GM18868 (cell line): ENCODE results near the gene ERCC3.

Source experiments
- ATAC-seq: cut with Tn5 transposase; IDR thresholded peaks from one replicate; pipeline ENCODE4 v1.9.1; 2021; ENCODE audit warnings: mild to moderate bottlenecking, moderate library complexity; ENCODE audit not compliant: unreplicated experiment

Gene ERCC3

DNA sequence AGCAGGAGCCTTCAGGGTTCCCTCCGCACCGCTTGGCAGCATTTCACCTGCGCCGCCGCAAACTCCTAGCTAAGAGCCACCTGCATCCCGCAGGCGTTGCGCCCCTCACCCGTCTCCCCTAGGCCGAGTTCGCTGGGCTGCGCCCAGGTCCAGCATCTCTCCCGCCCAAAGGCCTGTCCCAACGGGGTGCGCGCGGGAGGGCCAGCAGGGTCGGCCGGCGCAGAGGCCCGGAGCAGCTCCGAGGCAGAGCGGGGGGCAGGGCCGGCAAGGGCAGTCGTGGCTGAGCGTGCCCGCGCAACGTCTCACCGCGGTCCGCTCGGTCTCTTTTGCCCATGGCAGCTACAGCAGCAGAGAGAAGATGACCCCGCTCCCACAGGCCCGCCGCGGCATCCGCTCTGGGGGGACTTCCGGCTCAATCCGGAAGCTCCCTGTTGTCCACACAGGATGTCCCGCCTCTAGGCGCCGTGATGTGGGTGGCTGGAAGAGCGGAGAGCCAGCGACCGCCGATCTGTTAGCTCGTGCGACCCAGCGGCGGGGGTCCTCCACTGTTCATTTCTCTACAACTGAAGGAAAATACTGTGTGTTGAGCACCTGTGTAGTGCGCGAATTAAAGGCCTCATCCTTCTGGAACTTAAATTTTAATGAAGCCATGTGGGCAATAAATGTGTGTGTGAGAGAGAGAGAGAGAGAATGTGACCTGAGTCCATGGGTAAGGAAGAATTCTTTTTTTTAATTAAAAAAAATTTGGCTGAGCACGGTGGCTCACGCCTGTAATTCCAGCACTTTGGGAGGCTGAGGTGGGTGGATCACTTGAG lies at the start of gene ERCC3:
TSS of gene ERCC3 (minus strand) at position 397 of the 815 bp plus-strand sequence. CDS start at position 334, 63 bp downstream.
- ATAC-seq, result peak; percentile 100

DNA sequence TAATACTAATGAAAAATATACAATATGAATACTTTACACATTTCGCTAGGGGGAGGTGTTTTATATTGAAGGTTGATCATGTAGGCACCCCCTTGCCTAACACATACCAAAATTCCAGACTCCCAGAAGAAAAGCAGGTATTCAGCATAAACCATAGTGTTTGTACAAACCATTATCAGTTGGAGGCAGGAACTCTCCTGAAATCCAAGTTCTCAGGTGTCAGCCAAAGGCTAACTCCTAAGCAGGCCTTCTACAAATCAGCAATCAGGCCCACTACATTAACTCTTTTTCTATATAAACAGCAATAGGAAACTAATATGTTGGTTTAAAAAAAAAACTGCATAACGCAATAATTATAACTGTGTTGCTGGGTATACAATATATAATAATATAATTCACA lies 49.3 kb upstream of the ERCC3 start:
- ATAC-seq, result no peak

DNA sequence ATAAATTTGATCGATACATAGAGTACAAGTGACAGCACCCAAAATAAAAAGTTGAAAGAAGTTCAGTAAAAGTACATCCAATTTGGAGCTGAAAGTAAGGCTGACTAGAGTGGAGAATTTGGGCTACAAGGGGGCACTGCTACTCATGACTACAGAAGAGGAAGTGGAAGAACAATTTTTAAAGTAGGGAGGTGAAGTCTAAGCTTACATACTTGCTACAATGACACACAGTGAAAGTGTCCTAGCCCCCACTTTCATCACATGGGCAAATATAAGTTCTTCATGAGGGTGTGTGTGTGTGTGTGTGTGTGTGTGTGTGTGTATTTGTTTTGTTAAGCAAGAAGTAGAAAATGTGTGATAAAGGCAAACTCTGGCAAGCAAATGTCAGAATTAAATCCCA lies 48.2 kb upstream of the ERCC3 start:
- ATAC-seq, result peak; percentile 99

DNA sequence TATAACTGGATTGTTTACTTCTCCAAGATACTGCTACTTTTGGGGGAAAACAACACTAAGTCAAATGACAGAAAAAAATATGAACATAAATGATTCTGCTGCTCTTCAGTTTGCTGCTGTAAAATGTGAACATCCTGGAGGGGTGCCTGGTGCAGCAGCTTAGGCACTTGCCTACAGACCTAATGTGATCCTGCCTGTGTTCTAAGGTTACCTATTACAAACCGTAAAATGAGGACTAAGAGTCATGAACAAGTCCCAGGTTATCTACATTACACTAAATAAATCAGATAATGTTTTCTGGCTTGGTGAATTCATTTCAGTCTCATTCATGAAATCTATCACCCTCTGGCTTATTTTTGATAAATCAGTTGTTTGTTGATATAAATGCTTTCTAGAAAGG lies 38.4 kb upstream of the ERCC3 start:
- ATAC-seq, result no peak

DNA sequence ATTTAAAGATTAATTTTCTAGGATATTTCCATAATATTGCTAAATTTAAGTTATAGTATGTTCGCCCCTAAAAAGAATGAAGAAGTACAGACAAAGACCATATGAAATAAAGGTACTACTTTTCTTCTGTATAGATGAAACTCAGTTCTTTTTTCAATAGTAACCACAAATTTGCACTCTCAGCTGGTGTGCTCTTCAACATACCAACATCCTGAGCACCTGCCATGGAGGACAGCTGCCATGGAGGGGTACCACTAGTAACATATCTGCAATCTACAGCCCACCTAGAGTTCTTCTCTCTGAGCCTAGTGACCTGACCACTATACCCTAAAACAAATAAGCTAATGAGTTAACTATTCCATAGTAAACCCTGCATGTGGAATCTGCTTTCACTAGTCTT lies 36.8 kb upstream of the ERCC3 start:
- ATAC-seq, result no peak

DNA sequence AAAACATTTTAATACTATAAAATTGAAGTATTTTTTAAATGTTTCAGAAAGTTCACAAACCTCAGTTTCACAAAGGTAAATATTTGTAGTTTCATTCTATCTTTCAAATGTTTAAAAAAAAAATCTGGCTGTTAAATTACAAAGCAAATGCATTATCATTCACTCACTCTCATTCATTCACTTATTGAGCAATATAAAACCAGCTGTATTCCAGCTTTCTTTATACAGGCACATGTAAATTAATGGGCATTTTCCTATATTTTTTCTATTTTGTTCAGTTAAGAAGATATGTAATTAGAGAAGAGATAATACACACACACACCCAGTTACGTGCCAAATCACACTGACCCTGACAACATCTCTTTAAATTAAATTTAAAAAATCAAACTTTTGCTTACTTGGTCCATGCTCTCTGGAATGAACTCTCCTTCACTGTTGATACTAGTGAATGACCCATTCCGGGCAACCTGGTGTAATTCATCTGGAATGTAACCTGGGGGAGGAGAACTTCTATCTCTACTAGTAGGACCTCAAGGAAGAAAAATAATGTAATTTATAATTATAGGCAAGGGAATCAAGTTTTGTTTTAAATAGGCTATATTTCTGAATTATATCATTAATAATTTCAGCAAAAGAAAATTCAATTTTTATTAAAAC lies 32.5 kb upstream of the ERCC3 start:
- ATAC-seq, result no peak

DNA sequence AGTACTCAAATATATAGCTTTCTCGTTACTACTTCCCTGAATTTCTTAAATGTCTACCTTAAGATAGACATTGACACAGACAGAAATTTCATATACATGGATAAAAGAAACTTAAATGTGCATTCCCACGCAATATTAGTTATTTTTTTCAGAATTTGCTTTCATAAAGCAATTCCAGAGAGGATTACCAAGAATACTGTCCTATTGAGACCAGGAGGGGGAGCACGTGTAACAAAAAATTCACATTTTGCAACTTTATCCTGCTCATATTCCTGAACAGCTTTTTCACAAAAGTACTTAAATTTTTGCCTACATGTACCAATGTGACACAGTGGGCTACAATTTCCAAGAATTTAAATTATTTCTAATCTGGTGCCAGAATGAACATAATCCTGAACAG lies 30.7 kb upstream of the ERCC3 start:
- ATAC-seq, result no peak

DNA sequence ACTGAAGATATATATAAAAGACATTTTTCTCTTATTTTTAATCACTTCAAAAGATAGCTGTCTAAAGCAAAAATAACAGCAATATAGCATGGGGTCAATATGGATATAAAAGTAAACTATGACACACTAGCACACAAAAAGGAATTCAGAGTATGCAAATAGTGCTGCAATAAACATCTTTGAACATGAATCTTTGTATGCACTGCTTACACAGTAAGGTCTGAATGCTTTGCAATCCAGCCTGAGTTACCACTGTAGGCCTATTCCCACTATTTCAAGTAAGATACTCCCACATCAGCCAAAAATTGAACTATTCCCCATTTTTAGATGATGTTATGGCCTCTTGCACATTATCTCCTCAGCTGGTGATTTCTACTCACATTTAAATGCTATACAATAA lies 27.4 kb upstream of the ERCC3 start:
- no peak for ATAC-seq

DNA sequence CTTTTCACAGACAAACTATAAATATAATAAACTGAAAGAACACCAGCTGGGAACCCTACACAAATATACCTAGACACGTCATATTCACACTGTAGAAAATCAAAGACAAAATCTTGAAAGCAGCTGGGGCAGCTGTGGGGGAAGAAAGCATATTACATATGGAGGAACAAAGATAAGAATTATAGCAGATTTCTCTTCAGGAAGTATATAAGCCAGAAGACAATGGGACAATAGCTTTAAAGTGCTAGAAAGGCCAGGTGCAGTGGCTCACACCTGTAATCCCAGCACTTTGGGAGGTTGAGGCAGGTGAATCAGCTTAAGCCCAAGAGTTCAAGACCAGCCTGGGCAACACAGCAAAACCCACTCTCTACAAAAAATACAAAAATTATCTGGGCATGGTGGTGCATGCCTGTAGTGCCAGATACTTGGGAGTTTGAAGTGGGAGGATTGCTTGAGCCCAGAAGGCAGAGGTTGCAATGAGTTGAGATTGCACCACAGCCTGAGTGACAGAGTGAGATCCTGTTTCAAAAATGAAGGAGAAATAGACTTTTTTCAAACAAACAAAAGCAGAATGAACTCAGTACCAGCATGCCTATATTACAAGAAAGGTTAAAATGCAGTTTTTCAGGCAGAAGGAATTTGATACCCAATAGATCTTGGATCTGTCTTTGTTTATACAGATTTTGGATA lies 26.8 kb upstream of the ERCC3 start:
- no peak for ATAC-seq

DNA sequence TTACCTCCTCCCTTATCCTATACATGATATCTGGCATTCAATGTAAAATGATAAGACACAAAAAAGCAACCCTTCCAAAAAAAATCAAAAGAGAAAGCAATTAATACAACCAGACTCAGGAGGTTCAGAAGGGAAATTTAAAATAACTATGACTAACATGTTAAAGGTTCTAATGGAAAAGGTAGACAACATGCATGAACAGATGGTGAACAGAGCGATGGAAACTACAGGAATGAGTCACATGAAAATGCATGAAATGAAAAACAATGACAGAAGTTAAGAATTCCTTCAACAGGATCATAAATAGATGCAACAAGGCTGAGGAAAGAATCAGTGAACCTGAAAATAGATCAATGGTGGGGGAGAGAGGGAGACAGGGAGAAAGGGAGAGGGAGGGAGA lies 26.1 kb upstream of the ERCC3 start:
- ATAC-seq, result no peak

DNA sequence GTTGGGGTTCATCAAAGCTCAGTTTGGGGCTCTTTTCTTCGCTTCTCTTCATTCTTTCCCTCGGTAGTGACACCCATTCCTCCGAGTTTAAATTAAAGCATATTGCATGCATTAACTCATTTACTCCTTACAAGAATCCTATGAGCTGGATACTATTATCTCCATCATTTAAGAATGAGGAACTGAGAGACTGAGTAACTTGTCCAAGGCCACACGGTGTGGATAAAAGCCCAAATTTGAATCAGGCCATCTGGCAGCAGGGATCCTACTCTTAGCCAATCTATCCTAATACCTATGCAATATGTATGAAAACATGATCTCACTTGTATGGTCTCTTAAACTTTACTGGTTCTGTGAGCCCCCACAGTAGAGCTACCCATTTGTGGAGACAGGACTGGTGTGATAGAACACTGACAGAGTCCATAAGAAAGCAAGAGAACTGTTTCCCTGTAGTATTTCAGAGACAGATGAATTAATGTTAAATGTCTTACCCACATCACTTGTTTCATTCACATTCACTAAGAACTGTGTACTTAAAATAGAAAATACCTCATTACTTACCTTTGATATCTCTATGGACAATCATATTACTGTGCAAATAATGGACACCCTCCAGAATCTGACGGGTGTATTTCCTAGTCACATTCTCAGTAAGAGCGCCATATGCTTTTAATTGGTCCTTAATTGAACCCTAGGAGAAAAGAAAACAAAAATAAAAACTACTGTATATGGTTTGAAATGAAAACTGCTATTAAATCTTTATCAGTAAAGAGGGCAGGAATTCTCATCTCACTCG lies 20.4 kb upstream of the ERCC3 start:
- ATAC-seq, result no peak

DNA sequence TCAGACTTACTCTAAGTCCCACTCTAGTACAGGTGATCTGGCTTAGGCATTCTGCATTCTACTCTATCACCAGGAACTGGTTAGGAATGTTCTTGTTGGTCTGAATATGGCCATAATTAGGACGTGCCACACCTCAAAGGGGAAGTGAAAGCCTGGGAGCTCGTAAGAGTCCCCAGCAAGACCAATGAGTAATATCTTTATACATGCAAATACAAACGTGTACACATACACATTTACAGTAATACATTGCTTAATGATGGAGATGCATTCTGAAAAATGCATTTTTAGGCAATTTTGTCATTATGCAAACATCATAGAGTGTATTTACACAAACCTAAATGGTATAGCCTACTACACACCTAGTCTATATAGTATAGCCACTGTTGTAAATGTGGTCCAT lies 19.5 kb upstream of the ERCC3 start:
- peak; percentile 99 for ATAC-seq

DNA sequence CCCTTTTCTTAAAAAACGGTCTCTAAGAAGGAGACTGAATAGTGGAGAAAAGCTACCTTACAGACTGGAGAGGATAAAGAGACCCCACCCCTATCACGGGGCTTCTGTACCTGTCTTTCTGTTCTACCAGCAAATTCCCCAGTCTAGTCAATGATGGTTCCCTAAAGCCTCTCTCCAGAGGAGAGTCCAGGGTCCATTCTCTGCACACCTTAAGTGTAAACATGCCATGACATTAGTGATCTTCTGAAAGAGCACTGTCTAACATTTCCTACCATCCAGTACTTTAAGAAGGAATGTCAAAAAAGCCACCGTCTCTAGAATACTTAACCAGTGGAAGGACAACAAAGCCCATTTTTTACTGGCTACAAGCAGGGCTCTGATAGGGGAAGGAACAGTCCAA lies 17.0 kb upstream of the ERCC3 start:
- no peak for ATAC-seq

DNA sequence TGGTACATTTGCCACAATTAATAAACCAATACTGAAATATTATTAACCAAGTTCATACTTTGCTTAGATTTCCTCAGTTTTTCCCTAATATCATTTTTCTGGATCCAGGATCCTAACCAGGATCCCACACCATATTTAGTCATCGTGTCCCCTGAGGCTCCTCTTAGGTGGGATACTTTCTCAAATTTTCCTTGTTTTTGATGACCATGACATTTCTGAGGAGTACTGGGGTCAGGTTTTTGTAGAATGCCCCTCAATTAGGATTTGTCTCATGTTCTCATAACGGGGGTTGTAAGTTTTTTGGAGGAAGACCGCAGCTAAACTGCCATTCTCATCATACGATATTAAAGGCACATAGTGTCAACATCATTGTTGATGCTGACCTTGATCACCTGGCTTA lies 15.5 kb upstream of the ERCC3 start:
- no peak for ATAC-seq

DNA sequence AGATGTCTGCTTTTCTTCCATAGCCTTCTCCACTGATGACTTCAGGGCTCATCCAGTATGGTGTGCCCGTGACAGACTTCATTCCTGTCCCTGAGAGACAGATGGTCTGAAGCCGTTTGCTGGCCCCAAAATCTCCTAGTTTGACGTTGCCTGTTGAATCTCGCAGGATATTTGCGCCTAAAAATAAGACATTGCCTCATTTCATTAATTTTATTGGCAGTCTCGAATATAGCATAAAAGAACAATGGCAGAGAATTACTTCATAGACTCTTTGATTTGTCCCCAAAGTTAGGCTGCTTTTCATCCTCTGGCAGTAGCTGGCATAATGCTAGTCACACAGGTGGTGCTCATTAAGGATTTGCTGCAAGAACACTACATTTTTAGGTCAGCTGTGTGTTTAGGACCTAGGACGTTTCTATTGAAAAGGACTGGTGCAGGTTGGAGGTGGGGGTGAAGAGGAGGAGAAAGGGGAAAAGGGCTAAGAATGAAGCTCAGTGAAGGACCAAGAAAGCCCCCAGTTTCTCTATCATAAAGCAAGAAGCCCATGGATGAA lies 14.7 kb upstream of the ERCC3 start:
- no peak for ATAC-seq

DNA sequence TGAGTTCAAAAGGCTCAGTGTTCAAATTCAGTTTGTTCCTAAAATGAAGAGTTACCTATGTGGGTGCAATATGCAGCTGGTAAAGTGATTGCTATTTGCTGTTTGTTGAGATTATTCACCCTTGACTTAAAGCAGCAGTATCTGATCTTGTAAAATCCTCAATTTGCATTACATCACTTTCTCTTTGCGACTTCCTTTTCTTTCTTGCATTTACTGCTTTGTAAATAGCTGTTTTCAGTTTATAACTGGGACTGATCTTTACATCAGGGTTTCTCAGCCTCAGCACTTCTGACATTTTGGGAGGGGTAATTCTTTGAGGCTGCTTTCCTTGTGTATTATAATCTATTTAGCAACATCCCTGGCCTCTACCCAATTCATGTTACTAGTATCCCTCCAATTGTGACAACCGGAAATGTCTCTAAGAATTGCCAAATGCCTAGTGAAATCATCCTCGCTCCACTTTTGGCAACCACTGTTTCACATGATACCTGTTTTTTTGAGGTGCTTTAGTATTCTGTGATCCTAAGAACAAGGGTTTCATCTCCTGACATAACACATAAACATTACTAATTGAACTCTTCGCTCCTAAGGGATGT lies 12.1 kb upstream of the ERCC3 start:
- no peak for ATAC-seq

DNA sequence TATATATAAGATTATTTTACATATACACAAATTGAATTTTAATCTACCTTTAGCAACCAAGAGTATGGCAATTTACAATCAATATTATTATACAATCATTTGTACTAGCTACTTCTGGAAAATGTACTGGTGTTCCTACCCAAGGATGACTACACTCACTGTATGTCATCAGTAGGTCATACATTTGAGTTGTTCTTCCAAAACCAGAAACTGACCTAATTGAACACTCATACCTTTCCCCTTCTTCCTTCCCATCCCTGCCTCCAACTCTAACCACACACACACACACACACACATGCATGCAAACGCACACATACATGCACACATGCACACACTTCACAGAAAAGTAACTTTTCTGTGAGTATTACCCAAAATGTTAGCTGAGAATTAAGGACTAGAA lies 8.2 kb upstream of the ERCC3 start:
- ATAC-seq, result no peak

DNA sequence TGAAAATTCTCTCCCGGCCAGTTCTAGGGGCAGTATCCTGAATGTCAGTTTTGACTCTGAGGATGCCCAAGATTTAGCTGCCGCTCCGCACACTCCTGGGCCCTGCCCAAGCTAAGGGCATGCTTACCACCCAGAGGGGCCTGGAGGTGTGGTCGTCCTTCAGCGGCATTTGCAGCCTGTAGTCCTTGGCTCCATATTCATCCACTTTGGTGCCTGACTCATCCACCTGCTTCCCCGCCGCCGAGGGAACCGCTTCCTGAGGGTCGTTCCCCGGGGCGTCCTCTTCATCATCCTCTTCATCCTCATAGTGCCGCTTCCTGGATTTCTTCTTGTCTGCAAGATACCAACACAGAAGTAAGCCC lies 577 bp downstream of the ERCC3 start:
- no peak for ATAC-seq

DNA sequence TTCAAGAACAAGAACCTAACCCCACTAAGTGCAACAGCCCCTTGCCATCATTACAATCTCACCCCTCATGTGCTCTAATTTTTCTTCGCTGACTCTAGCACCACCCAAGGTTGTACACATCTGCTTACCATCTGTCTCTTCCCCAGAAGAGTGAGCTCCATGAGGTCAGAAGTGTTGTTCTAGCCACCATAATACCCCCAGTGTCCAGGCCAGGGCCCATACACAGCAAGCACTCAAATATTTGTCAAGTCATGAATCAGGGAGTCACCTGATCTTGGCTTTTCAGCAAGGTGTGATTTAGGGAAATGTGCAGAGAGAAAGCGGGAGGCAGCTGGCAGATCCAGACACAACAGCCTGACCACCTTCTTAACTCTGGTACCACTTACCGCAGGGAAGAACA lies 5.7 kb downstream of the ERCC3 start:
- no peak for ATAC-seq

DNA sequence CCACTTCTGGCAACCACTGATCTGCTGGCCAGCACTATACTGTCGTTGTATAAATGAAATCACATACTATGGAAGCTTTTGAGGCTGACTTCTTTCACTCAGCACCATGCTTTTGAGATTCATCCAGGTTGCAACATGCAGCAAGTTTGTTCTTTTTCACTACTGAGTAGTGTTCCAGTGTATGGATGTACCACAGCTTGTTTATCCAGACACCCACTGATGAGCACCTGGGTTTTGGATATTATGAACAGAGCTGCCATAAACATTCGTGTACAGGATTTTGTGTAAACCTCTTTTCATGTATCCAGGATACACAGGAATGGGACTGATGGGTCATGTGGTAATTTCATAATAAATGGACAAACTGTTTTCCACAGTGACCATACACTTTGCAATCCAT lies 10.7 kb downstream of the ERCC3 start:
- ATAC-seq, result no peak

DNA sequence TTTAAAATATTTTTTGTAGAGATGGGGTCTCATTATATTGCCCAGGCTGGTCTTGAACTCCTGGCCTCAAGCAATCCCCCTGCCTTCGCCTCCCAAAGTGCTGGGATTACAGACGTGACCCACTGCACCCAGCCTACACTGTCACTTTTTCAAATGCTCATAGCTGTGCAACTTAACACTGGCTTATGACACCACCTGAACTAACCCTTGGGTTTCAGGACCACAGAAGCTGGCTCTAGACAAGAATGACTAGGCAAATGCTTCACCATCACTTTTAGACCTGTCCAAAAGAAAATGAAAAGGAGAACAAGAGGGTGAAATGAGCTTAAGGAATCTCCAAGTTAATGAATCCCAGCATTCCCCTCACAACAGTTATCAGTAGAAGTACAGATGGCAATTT lies 13.3 kb downstream of the ERCC3 start:
- no peak for ATAC-seq
